ENCODE data around the gene DNAJC5G. TPM values are rescaled to one million over a fixed set of nuclear protein-coding genes. Genes with fewer than 3 reads are reported as not detected.

The DNAJC5G gene
- total RNA-seq, 4 donors from 2014 or later = not detected

DNA sequence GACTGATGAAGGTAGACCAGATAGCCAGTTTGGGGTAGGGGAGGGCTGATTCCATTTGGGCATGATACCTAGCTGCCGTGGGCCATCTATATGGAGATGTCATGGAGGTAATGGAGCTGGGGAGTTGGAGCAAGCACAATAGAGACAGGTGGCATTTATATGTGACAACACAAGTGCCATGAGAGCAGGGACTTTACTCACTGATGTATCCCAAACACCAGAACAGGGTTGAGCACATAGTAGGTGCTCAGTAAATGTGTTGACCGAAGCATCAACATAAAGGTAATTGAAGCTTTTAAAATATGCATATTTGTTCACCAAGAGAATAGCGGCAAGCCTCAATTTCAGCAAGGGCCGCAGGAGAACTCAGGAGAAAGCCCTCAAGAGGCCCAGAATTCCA lies 27.3 kb upstream of the DNAJC5G start:
- no peak for TF ChIP-seq POLR2A (IDR thresholded peaks at IDR 0.05)
- TF ChIP-seq, protein P1, sequence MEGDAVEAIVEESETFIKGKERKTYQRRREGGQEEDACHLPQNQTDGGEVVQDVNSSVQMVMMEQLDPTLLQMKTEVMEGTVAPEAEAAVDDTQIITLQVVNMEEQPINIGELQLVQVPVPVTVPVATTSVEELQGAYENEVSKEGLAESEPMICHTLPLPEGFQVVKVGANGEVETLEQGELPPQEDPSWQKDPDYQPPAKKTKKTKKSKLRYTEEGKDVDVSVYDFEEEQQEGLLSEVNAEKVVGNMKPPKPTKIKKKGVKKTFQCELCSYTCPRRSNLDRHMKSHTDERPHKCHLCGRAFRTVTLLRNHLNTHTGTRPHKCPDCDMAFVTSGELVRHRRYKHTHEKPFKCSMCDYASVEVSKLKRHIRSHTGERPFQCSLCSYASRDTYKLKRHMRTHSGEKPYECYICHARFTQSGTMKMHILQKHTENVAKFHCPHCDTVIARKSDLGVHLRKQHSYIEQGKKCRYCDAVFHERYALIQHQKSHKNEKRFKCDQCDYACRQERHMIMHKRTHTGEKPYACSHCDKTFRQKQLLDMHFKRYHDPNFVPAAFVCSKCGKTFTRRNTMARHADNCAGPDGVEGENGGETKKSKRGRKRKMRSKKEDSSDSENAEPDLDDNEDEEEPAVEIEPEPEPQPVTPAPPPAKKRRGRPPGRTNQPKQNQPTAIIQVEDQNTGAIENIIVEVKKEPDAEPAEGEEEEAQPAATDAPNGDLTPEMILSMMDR (IDR thresholded peaks at IDR 0.05) = no peak
- H3K4me3 ChIP-seq (ENCODE audit: low read depth, poor library complexity, severe bottlenecking) = no peak overlapping the region
- intact Hi-C loops (cut with DNase I; ENCODE audit: low total_unique reads) = no loop called here
- DNase-seq (ENCODE audit: low spot score in 2 of 2) = no peak
- WGBS, 2 donors = 95 to 97% methylated on average over 4 of the region's 4 CpGs

DNA sequence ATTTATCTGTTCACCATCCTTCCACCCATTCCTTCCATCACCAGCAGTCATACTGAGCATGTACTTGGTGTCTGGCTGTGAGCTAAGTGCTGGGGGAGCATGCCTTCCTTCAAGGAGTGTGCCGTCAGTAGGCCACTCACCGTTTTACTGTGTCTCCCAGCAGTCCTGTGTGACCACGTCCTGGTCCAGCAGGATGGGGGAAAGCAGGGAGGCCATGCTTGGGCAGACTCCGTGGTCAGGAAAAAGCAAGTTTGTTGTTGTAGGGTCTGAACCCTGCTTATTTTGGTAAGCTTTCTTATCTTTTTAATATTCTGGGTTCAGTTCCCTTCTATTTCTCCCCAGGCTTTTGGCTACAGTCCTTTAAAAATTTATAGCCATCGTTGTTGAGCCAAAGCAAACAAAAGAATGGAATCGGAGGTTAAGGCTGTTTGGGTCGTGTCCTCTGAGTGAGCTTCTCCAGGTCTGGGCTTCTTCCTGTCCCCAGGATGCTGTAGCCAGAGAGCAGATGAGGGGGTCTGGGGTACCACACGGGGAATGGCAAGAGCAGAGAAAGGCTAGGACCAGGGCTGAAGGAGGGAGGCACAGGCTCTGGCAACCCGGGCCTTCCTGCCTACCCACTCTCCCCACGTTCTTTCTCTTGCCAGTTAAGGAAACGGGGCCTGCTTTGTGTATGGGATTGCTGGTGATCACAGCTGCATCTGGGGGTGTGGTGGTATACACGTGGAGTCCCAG lies 25.9 kb upstream of the DNAJC5G start:
- WGBS, 2 donors = 54 to 64% methylated on average over 12 of the region's 12 CpGs
- TF ChIP-seq POLR2A (IDR thresholded peaks at IDR 0.05) = no peak
- TF ChIP-seq, protein P1 (IDR thresholded peaks at IDR 0.05) = no peak
- DNase-seq (ENCODE audit: low spot score in 2 of 2) = no peak
- no peak overlapping the region for H3K4me3 ChIP-seq (ENCODE audit: low read depth, poor library complexity, severe bottlenecking)
- intact Hi-C loops (cut with DNase I; ENCODE audit: low total_unique reads) = no loop called here

DNA sequence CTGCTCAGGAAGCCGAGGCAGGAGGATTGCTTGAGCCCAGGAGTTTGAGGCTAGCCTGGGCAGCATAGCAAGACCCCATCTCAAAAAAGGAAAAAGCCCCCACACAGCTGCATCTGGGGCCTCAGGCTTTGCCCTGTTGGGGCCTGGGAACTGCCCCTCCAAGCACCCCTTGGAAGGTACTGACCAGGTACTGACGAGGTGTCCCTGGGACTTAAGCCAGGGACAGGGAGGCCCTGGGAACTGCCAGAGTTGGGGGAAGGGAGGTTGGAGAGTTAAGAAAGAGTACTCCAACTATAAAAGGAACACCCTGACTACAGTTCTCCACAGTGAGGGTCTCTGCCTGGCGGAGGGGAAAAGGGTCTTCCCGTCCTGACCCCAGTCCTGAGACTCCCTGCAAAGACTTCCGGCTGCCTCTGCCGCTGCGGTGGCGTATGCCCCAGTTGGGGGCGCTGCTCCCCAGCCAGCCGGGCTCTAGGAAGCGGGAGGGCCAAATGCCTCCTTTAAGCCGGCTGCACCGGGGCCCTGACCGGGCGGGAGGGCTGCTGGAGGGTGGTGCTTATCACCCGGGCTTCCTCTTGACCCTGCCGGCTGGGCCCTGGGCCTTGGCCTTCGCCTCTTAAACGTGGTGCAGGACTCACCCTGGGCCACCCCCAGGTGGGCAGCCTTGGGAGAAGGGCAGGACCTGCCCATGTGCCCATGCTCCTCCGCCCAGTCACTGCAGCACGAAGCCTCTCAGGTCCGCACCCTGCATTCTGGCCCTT lies 25.2 kb upstream of the DNAJC5G start:
- no peak for DNase-seq (ENCODE audit: low spot score in 2 of 2)
- H3K4me3 ChIP-seq (ENCODE audit: low read depth, poor library complexity, severe bottlenecking) = no peak overlapping the region
- 29 to 58% methylated on average over 6 to 22 of the region's 22 CpGs for WGBS, 2 donors
- TF ChIP-seq, protein P1 (IDR thresholded peaks at IDR 0.05) = no peak
- no peak for TF ChIP-seq POLR2A (IDR thresholded peaks at IDR 0.05)
- intact Hi-C loops (cut with DNase I; ENCODE audit: low total_unique reads) = no loop called here

GRCh38 chr2:27250652-27251379 lies 24.4 kb upstream of the DNAJC5G start:
- TF ChIP-seq POLR2A (IDR thresholded peaks at IDR 0.05) = no peak
- TF ChIP-seq, protein P1 (IDR thresholded peaks at IDR 0.05) = no peak
- no peak for DNase-seq (ENCODE audit: low spot score in 2 of 2)
- intact Hi-C loops (cut with DNase I; ENCODE audit: low total_unique reads) = no loop called here
- no peak overlapping the region for H3K4me3 ChIP-seq (ENCODE audit: low read depth, poor library complexity, severe bottlenecking)
- WGBS, 2 donors = 60% methylated on average over 13 of the region's 13 CpGs

- TF ChIP-seq, protein P1 (IDR thresholded peaks at IDR 0.05) = no peak
- no peak for TF ChIP-seq POLR2A (IDR thresholded peaks at IDR 0.05)
- intact Hi-C loops (cut with DNase I; ENCODE audit: low total_unique reads) = no loop called here
- no peak for DNase-seq (ENCODE audit: low spot score in 2 of 2)
- WGBS, 2 donors = 74 to 77% methylated on average over 13 of the region's 13 CpGs
- H3K4me3 ChIP-seq (ENCODE audit: low read depth, poor library complexity, severe bottlenecking) = no peak overlapping the region
Measured at GRCh38 chr2:27251766-27252165, 23.5 kb upstream of the DNAJC5G start.
